ENCODE results near the gene E2F2. TPM values are rescaled to one million over a fixed set of nuclear protein-coding genes. Genes with fewer than 3 reads are reported as not detected.

E2F2 gene
- total and polyA plus RNA-seq, 7 experiments from 2014 or later = 0.14 to 65.7 (median 2.5) TPM; not detected in 3

DNA sequence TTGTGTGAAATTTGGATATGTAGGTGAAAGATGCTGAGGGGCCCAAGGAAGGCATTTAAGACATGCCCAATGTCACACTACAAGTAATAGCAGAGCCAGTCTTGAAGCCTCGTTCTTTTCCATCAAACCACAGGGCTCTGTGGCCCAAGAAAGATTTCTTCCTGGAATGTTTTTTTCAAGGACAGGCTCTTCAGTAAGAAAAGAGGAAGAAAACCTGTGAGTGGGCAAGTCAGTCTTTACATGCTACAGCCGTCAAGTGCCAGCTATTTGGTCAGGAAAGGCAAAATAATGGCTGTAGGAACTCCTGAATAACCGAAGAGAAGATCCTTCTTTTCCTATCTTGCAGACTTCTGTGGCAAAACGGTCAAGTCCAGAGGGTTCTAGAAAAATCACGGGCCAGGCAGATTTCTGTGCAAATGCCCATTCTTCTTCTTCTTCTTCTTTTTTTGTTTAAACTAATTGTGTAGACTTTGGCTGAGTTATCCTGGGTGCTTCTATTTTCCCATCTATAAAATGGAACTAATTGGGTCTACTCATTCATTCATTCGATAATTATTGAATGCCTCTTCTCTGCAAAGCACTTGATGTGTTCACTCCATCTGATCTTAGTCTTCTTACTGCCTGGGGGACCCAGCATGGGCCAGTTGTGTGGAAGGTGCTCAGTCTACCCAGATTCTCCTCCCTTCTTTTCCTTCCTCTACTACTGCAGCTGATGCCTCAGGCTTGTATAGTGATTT is 30.2 kb upstream of the E2F2 start:
- Histone ChIP-seq H3K36me3 (ENCODE audit: control insufficient read depth in 2 of 3, insufficient read depth in 3 of 3, low read length in 3 of 3) (peaks cover 0 to 10% (median 0%) of the 10 kb centered on the region in 3 experiments), H3K27me3 (ENCODE audit: control insufficient read depth in 2 of 2, insufficient read depth in 2 of 2, low read length in 2 of 2) (no peaks in the 10 kb centered on the region), H3K4me3 (ENCODE audit: low read length) (no peak overlapping the region), H3K9me3 (ENCODE audit: control insufficient read depth in 2 of 3, low read length in 3 of 3) (no peaks in the 10 kb centered on the region), H3K4me1 (ENCODE audit: control insufficient read depth in 2 of 2, insufficient read depth in 2 of 2, low read length in 2 of 2) (peaks cover 6 to 29% of the 10 kb centered on the region in 2 donors), H3K27ac (ENCODE audit: low read depth, low read length) (no peak overlapping the region)
- H3K27me3 Mint-ChIP-seq = peaks cover 0 to 62% (median 0%) of the 10 kb centered on the region in 5 donors
- peaks cover 0 to 5% (median 4%) of the 10 kb centered on the region in 5 donors for H3K36me3 Mint-ChIP-seq
- peaks cover 35 to 72% (median 66%) of the 10 kb centered on the region in 7 donors for H3K4me1 Mint-ChIP-seq
- peak overlapping the region in 8 of 9 donors; percentile 8 to 96 (median 42) for H3K27ac Mint-ChIP-seq
- H3K4me3 Mint-ChIP-seq = peak overlapping the region in 6 of 10 donors; percentile 3 to 97 (median 30)
- no peaks in the 10 kb centered on the region for H3K9me3 Mint-ChIP-seq
- DNase-seq = no peak
- intact Hi-C loops (cut with micrococcal nuclease) = no loop called here
- POLR2A ChIA-PET = interaction anchor here (1.2 to 57.7 kb wide), 3 partner anchors 17 to 58 kb away, joined by 10 to 1267 read pairs (median 261); no protein-coding TSS in a partner anchor
- no peak for ATAC-seq
- CTCF ChIA-PET = interaction anchor here (25.8 kb wide), 1 partner anchor 72 kb away, joined by 643 read pairs; no protein-coding TSS in a partner anchor

GRCh38 chr1:23559985-23560741 is 29.1 kb upstream of the E2F2 start:
- Histone ChIP-seq H3K27ac (ENCODE audit: low read depth, low read length) (peak overlapping the region; percentile 91), H3K4me3 (ENCODE audit: low read length) (peak overlapping the region; percentile 94), H3K9me3 (ENCODE audit: control insufficient read depth in 2 of 3, low read length in 3 of 3) (no peaks in the 10 kb centered on the region), H3K27me3 (ENCODE audit: control insufficient read depth in 2 of 2, insufficient read depth in 2 of 2, low read length in 2 of 2) (no peaks in the 10 kb centered on the region), H3K4me1 (ENCODE audit: control insufficient read depth in 2 of 2, insufficient read depth in 2 of 2, low read length in 2 of 2) (peaks cover 13 to 40% of the 10 kb centered on the region in 2 donors), H3K36me3 (ENCODE audit: control insufficient read depth in 2 of 3, insufficient read depth in 3 of 3, low read length in 3 of 3) (peaks cover 0 to 10% (median 0%) of the 10 kb centered on the region in 3 experiments)
- ChIA-PET CTCF (interaction anchor here (1.0 to 25.8 kb wide), 7 partner anchors 9 to 73 kb away, joined by 3 to 643 read pairs (median 8); no protein-coding TSS in a partner anchor), POLR2A (interaction anchor here (2.6 to 57.7 kb wide), 7 partner anchors 10 to 72 kb away, joined by 11 to 1267 read pairs (median 62); no protein-coding TSS in a partner anchor)
- DNase-seq = no peak
- intact Hi-C loops (cut with micrococcal nuclease) = loop anchor here (1.0 to 10.0 kb wide), 10 partner anchors 8 to 185 kb away; partner anchors contain the start of genes ASAP3 (in 1 of the 2), E2F2 (in 1 of the 2) and ELOA (in 1 of the 2)
- no peaks in the 10 kb centered on the region for H3K9me3 Mint-ChIP-seq
- H3K4me3 Mint-ChIP-seq = peak overlapping the region; percentile 85 to 98 (median 93)
- peaks cover 39 to 77% (median 73%) of the 10 kb centered on the region in 7 donors for H3K4me1 Mint-ChIP-seq
- peaks cover 0 to 5% (median 4%) of the 10 kb centered on the region in 5 donors for H3K36me3 Mint-ChIP-seq
- no peak for ATAC-seq
- peaks cover 0 to 51% (median 0%) of the 10 kb centered on the region in 5 donors for H3K27me3 Mint-ChIP-seq
- H3K27ac Mint-ChIP-seq = peak overlapping the region; percentile 85 to 98 (median 91)

GRCh38 chr1:23559136-23559984 is 28.3 kb upstream of the E2F2 start, which contains the start of gene ID3:
TSS of gene ID3 (minus strand) at chr1:23559501. CDS start at chr1:23559426, 75 bp downstream.
- Histone ChIP-seq H3K27me3 (ENCODE audit: control insufficient read depth in 2 of 2, insufficient read depth in 2 of 2, low read length in 2 of 2) (no peaks in the 10 kb centered on the region), H3K4me3 (ENCODE audit: low read length) (peak within 1 kb of the TSS; percentile 94)

GRCh38 chr1:23558872-23559135 is 27.8 kb upstream of the E2F2 start:
- H3K4me1 Mint-ChIP-seq = peaks cover 45 to 81% (median 77%) of the 10 kb centered on the region in 7 donors
- POLR2A ChIA-PET = interaction anchor here (0.9 to 57.7 kb wide), 12 partner anchors 8 to 74 kb away, joined by 3 to 1267 read pairs (median 22); no protein-coding TSS in a partner anchor
- ATAC-seq = no peak

More at GRCh38 chr1:23559136-23559984, 28.3 kb upstream of the E2F2 start, which contains the start of gene ID3:
- Histone ChIP-seq H3K4me1 (ENCODE audit: control insufficient read depth in 2 of 2, insufficient read depth in 2 of 2, low read length in 2 of 2) (peaks cover 16 to 41% of the 10 kb centered on the region in 2 donors), H3K27ac (ENCODE audit: low read depth, low read length) (peak within 1 kb of the TSS; percentile 91), H3K36me3 (ENCODE audit: control insufficient read depth in 2 of 3, insufficient read depth in 3 of 3, low read length in 3 of 3) (peaks cover 0 to 10% (median 0%) of the 10 kb centered on the region in 3 experiments), H3K9me3 (ENCODE audit: control insufficient read depth in 2 of 3, low read length in 3 of 3) (no peaks in the 10 kb centered on the region)
- intact Hi-C loops (cut with micrococcal nuclease) = loop anchor here (1.0 to 10.0 kb wide), 10 partner anchors 9 to 185 kb away; partner anchors contain the start of genes ASAP3 (in 1 of the 2), E2F2 (in 1 of the 2) and ELOA (in 1 of the 2)
- ChIA-PET POLR2A (interaction anchor here (0.9 to 57.7 kb wide), 12 partner anchors 8 to 74 kb away, joined by 3 to 1267 read pairs (median 22); no protein-coding TSS in a partner anchor), CTCF (interaction anchor here (0.6 to 25.8 kb wide), 10 partner anchors 10 to 74 kb away, joined by 3 to 643 read pairs (median 6); no protein-coding TSS in a partner anchor)
- H3K4me3 Mint-ChIP-seq = peak within 1 kb of the TSS; percentile 85 to 98 (median 93)
- H3K27me3 Mint-ChIP-seq = peaks cover 0 to 46% (median 0%) of the 10 kb centered on the region in 5 donors
- H3K4me1 Mint-ChIP-seq = peaks cover 40 to 80% (median 74%) of the 10 kb centered on the region in 7 donors
- peak within 1 kb of the TSS; percentile 85 to 98 (median 91) for H3K27ac Mint-ChIP-seq
- no peaks in the 10 kb centered on the region for H3K9me3 Mint-ChIP-seq
- DNase-seq (peak; percentile 70 to 96 (median 86)), ATAC-seq (peak; percentile 77)
- peaks cover 0 to 5% (median 4%) of the 10 kb centered on the region in 5 donors for H3K36me3 Mint-ChIP-seq

DNA sequence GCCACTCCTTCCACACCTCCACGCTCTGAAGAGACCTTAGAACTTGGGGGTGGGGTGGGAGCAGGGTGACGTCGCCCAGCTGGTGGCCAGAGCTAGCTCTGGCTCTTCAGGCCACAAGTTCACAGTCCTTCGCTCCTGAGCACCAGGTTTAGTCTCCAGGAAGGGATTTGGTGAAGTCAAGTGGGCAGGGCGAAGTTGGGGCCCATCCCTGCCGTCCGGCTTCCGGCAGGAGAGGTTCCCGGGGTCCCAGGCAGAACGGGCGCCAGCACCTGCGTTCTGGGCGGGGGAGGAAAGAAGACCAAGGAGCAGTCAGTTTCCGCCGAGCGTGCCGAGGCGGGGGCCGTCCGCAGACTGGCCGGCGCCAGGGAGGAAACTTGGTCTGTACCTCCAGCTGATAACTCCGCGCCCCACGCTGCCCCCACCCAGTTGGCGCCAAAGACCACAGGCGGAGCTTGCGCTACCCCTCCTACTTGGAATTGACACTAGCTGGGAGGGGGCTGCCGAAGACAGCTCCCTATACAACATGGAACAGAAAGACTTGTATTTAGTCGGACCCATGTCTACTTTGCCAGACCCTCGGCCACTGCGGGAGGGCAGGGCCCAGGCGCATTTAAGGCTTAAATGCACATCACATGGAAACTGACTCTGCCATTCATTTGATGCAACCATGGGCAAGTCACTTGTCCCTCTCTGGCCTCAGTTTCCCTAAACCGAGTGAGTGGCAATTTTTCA is 27.3 kb upstream of the E2F2 start:
- peaks cover 0 to 3% (median 0%) of the 10 kb centered on the region in 11 donors for H3K9me3 Mint-ChIP-seq
- no peak for ATAC-seq
- Histone ChIP-seq H3K4me1 (ENCODE audit: control insufficient read depth in 2 of 2, insufficient read depth in 2 of 2, low read length in 2 of 2) (peaks cover 21 to 51% of the 10 kb centered on the region in 2 donors), H3K27me3 (ENCODE audit: control insufficient read depth in 2 of 2, insufficient read depth in 2 of 2, low read length in 2 of 2) (no peaks in the 10 kb centered on the region), H3K36me3 (ENCODE audit: control insufficient read depth in 2 of 3, insufficient read depth in 3 of 3, low read length in 3 of 3) (peaks cover 0 to 10% (median 0%) of the 10 kb centered on the region in 3 experiments), H3K4me3 (ENCODE audit: low read length) (peak overlapping the region; percentile 94), H3K9me3 (ENCODE audit: control insufficient read depth in 2 of 3, low read length in 3 of 3) (no peaks in the 10 kb centered on the region), H3K27ac (ENCODE audit: low read depth, low read length) (peak overlapping the region; percentile 91)
- intact Hi-C loops (cut with micrococcal nuclease) = loop anchor here (2.0 to 10.0 kb wide), 5 partner anchors 18 to 186 kb away; partner anchors contain the start of genes E2F2 (in 1 of the 2) and ELOA (in 1 of the 2)
- peaks cover 0 to 5% (median 4%) of the 10 kb centered on the region in 5 donors for H3K36me3 Mint-ChIP-seq
- H3K4me3 Mint-ChIP-seq = peak overlapping the region; percentile 85 to 98 (median 93)
- peaks cover 0 to 44% (median 0%) of the 10 kb centered on the region in 5 donors for H3K27me3 Mint-ChIP-seq
- peak in 2 of 9 donors; percentile 22 to 51 for DNase-seq
- ChIA-PET POLR2A (interaction anchor here (0.6 to 57.7 kb wide), 15 partner anchors 9 to 914 kb away, joined by 3 to 1267 read pairs (median 11); partner anchors contain the start of gene PITHD1), CTCF (interaction anchor here (0.6 to 25.8 kb wide), 8 partner anchors 13 to 75 kb away, joined by 3 to 643 read pairs (median 10); no protein-coding TSS in a partner anchor)
- H3K4me1 Mint-ChIP-seq = peaks cover 47 to 81% (median 77%) of the 10 kb centered on the region in 7 donors
- peak overlapping the region; percentile 85 to 98 (median 92) for H3K27ac Mint-ChIP-seq

More at GRCh38 chr1:23558872-23559135, 27.8 kb upstream of the E2F2 start:
- DNase-seq = peak in 1 of 9 donors; percentile 32
- Mint-ChIP-seq H3K4me3 (peak overlapping the region; percentile 85 to 98 (median 93)), H3K27ac (peak overlapping the region; percentile 85 to 98 (median 91)), H3K27me3 (peaks cover 0 to 46% (median 0%) of the 10 kb centered on the region in 5 donors), H3K36me3 (peaks cover 0 to 5% (median 4%) of the 10 kb centered on the region in 5 donors), H3K9me3 (peaks cover 0 to 3% (median 0%) of the 10 kb centered on the region in 11 donors)
- Histone ChIP-seq H3K27ac (ENCODE audit: low read depth, low read length) (peak overlapping the region; percentile 91), H3K4me3 (ENCODE audit: low read length) (peak overlapping the region; percentile 94), H3K9me3 (ENCODE audit: control insufficient read depth in 2 of 3, low read length in 3 of 3) (no peaks in the 10 kb centered on the region), H3K4me1 (ENCODE audit: control insufficient read depth in 2 of 2, insufficient read depth in 2 of 2, low read length in 2 of 2) (peaks cover 21 to 46% of the 10 kb centered on the region in 2 donors), H3K27me3 (ENCODE audit: control insufficient read depth in 2 of 2, insufficient read depth in 2 of 2, low read length in 2 of 2) (no peaks in the 10 kb centered on the region), H3K36me3 (ENCODE audit: control insufficient read depth in 2 of 3, insufficient read depth in 3 of 3, low read length in 3 of 3) (peaks cover 0 to 10% (median 0%) of the 10 kb centered on the region in 3 experiments)
- CTCF ChIA-PET = interaction anchor here (0.6 to 25.8 kb wide), 8 partner anchors 13 to 74 kb away, joined by 3 to 643 read pairs (median 10); no protein-coding TSS in a partner anchor
- intact Hi-C loops (cut with micrococcal nuclease) = loop anchor here (1.0 to 10.0 kb wide), 10 partner anchors 9 to 186 kb away; partner anchors contain the start of genes ASAP3 (in 1 of the 2), E2F2 (in 1 of the 2) and ELOA (in 1 of the 2)
